Testis (tissue), 3 donors: ENCODE results near the gene FARS2. TPM values are rescaled to one million over a fixed set of nuclear protein-coding genes. Genes with fewer than 3 reads are reported as not detected.

Experiments used
- DNase-seq: peaks from one replicate; pipeline ENCODE4 v3.0.0-alpha.2; 2019
- H3K27ac ChIP-seq, 2 donors: fragments of 200-600 bp; sonication (generic); one replicate each; pipeline ENCODE4 v1.5.1; 2019
- H3K27me3 ChIP-seq: fragments of 200-600 bp; sonication (generic); one replicate; pipeline ENCODE4 v1.5.1; 2019
- H3K36me3 ChIP-seq: fragments of 200-600 bp; sonication (generic); one replicate; pipeline ENCODE4 v1.5.1; 2017; ENCODE audit warnings: low read depth; ENCODE audit errors: missing control alignments
- H3K4me1 ChIP-seq: fragments of 200-600 bp; sonication (generic); one replicate; pipeline ENCODE4 v1.5.1; 2019
- H3K4me3 ChIP-seq, 2 donors: fragments of 200-600 bp; sonication (generic); one replicate each; pipeline ENCODE4 v1.5.1; 2017 to 2019
- H3K9me3 ChIP-seq: fragments of 200-600 bp; sonication (generic); one replicate; pipeline ENCODE4 v1.5.1; 2017
- POLR2A ChIP-seq: fragments of 450-650 bp; IDR thresholded peaks from one replicate; pipeline ENCODE4 v1.6.1; 2017; ENCODE audit warnings: antibody characterized with exemption, mild to moderate bottlenecking, moderate library complexity
- WGBS, 2 donors: methylation state at CpG; one replicate each; pipeline ENCODE4 v1.1.5; 2018; 5-methylcytosine and 5-hydroxymethylcytosine counted together
- intact Hi-C: fragments of 100-400 bp; cut with DNase I; formaldehyde crosslinking; loops from one replicate; pipeline ENCODE4 v1.15.1; 2023; ENCODE audit warnings: low total_unique reads
- polyA plus RNA-seq: library from polyadenylated mRNA; stranded (reverse); fragments of 350-450 nt; fragmentation: Illumina TruSeq; extraction: RNeasy Lipid Tissue Mini Kit (QIAGEN cat#74804); gene quantifications from one replicate; pipeline ENCODE4 v1.2.3, GENCODE V29; 2014; ENCODE audit warnings: low read depth, low replicate concordance; ENCODE audit not compliant: insufficient read depth
- total RNA-seq, 2 donors: library from RNA; depleted of rRNA; stranded (reverse); fragments of >200 nt; gene quantifications; one replicate each; pipeline ENCODE4 v1.2.3, GENCODE V29; 2016
- TF ChIP-seq, protein P1 (sequence below), 3 experiments: fragments of 450-650 bp in 2 of 3; fragments of 200-600 bp in 1 of 3; sonication (generic) in 1 of 3; IDR thresholded peaks; one replicate each; pipeline ENCODE4 v1.5.1; 2016 to 2019; ENCODE audit warnings: antibody characterized with exemption in 3 of 3, mild to moderate bottlenecking in 2 of 3, moderate library complexity in 1 of 3

Gene FARS2
- total and polyA plus RNA-seq, 3 donors from 2014 or later = 15.4 to 26.8 (median 22.1) TPM

DNA sequence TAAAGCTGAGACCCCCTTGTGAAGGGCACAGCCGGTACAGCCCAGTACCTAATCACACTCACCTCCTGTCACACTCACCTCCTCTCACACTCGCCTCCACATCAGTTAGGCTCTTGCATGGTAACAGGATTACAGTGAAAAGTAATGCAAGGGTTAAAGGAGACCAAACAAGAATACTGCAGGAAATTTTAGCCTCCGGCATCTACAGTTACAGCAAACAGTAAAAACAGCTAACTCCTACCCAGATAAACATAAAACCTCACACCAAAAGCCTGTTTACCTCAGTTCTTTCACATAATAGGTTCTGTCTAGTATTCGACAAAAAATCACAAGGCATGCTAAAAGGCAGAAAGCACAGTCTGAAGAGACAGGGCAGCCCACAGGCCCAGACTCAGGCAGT lies 55.6 kb downstream of the FARS2 start:
- 84 to 95% methylated on average over 4 of the region's 4 CpGs for WGBS, 2 donors
- H3K36me3 ChIP-seq = no peaks in the 10 kb centered on the region
- no peaks in the 10 kb centered on the region for H3K9me3 ChIP-seq
- no peak for DNase-seq
- H3K4me1 ChIP-seq = no peaks in the 10 kb centered on the region
- TF ChIP-seq, protein P1, sequence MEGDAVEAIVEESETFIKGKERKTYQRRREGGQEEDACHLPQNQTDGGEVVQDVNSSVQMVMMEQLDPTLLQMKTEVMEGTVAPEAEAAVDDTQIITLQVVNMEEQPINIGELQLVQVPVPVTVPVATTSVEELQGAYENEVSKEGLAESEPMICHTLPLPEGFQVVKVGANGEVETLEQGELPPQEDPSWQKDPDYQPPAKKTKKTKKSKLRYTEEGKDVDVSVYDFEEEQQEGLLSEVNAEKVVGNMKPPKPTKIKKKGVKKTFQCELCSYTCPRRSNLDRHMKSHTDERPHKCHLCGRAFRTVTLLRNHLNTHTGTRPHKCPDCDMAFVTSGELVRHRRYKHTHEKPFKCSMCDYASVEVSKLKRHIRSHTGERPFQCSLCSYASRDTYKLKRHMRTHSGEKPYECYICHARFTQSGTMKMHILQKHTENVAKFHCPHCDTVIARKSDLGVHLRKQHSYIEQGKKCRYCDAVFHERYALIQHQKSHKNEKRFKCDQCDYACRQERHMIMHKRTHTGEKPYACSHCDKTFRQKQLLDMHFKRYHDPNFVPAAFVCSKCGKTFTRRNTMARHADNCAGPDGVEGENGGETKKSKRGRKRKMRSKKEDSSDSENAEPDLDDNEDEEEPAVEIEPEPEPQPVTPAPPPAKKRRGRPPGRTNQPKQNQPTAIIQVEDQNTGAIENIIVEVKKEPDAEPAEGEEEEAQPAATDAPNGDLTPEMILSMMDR (IDR thresholded peaks at IDR 0.05) = no peak
- TF ChIP-seq POLR2A = no peak
- intact Hi-C loops = no loop called here
- H3K27me3 ChIP-seq = no peaks in the 10 kb centered on the region
- H3K4me3 ChIP-seq = no peak overlapping the region
- H3K27ac ChIP-seq = no peak overlapping the region

DNA sequence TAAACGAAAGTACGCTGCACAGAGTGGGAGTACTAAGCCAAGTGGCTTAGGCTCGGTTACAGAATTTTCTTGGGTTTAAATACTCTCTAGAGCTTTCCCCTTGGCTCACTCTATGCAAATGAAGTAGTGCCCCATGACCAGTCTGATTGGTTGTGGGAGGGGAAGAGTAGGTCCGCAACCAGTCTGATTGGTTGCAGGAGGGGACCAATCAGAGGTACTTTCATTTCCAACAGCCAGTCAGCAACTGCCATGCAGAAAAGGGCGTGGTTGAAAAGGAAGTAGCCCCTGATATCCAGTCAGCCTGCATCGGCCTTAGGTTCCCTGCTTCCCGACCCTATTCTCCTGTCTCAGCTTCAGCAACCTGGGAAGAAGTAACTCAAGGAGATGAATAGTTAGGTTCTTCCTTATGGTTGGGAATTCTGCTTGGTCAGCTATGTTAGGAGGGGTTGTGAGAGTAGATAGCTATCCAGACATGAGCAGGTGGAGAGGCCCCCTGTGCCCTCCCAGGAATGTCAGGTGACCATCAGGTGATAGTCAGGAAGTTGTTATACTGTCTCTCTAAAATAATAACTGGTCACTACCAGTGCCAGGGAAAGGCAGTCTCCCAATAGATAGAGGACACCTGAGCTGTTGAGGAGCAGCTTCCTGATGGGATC lies 57.4 kb downstream of the FARS2 start:
- H3K4me3 ChIP-seq = no peak overlapping the region
- intact Hi-C loops = no loop called here
- no peaks in the 10 kb centered on the region for H3K9me3 ChIP-seq
- DNase-seq = peak; percentile 64
- 67 to 84% methylated on average over 7 of the region's 7 CpGs for WGBS, 2 donors
- no peak overlapping the region for H3K27ac ChIP-seq
- H3K4me1 ChIP-seq = no peaks in the 10 kb centered on the region
- TF ChIP-seq, protein P1 (IDR thresholded peaks at IDR 0.05) = no peak
- TF ChIP-seq POLR2A = no peak
- H3K36me3 ChIP-seq = no peaks in the 10 kb centered on the region
- no peaks in the 10 kb centered on the region for H3K27me3 ChIP-seq

DNA sequence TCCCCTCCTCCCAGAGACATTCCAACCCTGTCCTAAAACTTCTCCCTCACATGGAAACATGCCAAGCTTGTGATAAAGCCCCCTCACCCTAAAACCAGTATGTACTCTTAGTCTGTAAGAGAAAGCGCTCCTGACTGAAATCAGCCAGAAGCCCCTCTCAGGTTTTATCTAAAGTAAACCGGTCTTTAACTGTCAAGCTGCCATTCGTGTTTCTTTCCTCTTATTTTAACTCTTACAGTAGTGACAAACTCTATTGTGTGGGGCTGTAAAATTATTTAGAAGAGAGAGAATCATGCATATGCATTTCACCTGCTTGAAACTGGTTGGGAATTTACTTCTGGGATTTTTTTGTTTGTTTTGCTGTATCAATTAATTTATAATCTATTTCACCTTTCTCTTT lies 62.7 kb downstream of the FARS2 start:
- no peak for TF ChIP-seq POLR2A
- TF ChIP-seq, protein P1 (IDR thresholded peaks at IDR 0.05) = no peak
- DNase-seq = no peak
- Histone ChIP-seq H3K27ac (no peak overlapping the region), H3K36me3 (no peaks in the 10 kb centered on the region), H3K4me1 (no peaks in the 10 kb centered on the region), H3K27me3 (no peaks in the 10 kb centered on the region), H3K9me3 (no peaks in the 10 kb centered on the region), H3K4me3 (no peak overlapping the region)
- intact Hi-C loops = no loop called here
- 93 to 95% methylated on average over 3 of the region's 3 CpGs for WGBS, 2 donors

DNA sequence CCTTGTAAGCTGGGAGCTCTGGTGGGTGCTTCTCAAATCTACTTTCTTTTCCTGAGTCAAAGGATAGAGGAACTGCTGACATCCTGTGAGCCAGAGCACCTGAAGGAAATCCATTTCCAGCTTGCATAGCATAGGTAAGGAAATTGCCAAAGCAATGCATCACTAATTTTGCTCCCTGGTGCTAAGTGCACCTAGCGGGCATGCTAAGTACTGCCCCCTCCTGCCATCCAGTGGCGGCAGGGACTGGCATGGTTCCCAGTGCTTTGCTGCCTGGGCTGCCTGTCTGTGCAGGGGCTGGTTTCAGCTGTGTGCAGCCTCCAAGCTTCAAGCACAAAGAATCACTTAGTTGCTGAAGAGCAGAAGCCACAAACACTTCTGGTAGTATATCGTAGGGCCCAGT lies 63.9 kb downstream of the FARS2 start:
- 95 to 99% methylated on average over 1 to 3 of the region's 3 CpGs for WGBS, 2 donors
- Histone ChIP-seq H3K4me1 (no peaks in the 10 kb centered on the region), H3K9me3 (no peaks in the 10 kb centered on the region), H3K27ac (no peak overlapping the region), H3K36me3 (no peaks in the 10 kb centered on the region), H3K27me3 (no peaks in the 10 kb centered on the region), H3K4me3 (no peak overlapping the region)
- no peak for DNase-seq
- TF ChIP-seq, protein P1 (IDR thresholded peaks at IDR 0.05) = no peak
- no peak for TF ChIP-seq POLR2A
- intact Hi-C loops = no loop called here

DNA sequence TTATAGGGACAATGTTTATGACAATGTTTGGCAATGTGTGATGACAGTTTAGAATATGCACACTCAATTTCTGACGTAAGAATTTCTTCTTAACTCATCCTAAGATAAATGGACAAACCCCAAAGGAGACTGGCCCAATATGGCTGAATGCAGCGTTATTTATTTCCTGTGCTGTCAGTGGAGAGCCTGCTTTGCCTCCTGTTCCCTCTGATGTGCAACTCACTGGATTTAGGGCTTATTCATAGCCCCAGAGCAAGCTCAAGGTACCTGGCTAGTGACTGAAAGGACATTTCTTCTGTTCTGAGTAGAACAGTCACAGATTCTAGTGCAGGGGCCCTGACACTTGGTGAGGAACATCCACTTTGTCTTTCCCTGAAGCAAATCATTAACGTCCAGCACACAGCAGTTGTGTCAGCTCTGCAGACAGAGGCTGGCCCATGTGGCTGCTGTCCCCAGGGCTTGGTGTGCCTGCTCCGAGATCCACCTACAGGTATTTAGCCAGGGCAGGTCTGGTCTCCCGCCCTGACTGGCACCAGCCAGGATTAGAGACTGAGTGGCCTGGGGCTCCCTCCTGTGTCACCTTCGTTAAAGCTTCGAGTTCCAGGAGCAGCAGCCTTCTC lies 64.8 kb downstream of the FARS2 start:
- Histone ChIP-seq H3K36me3 (no peaks in the 10 kb centered on the region), H3K27me3 (no peaks in the 10 kb centered on the region), H3K9me3 (no peaks in the 10 kb centered on the region), H3K4me1 (no peaks in the 10 kb centered on the region), H3K27ac (no peak overlapping the region), H3K4me3 (no peak overlapping the region)
- DNase-seq = no peak
- intact Hi-C loops = no loop called here
- 95 to 98% methylated on average over 7 of the region's 7 CpGs for WGBS, 2 donors
- TF ChIP-seq, protein P1 (IDR thresholded peaks at IDR 0.05) = no peak
- TF ChIP-seq POLR2A = no peak
